Cardiac fibroblast (primary cell): ENCODE data around the gene ABLIM3.

ENCODE experiments used
- DNase-seq, 2 donors: peaks; one replicate each; pipeline versions ENCODE4 v3.0.0 to v3.0.0-alpha.2; 2010; ENCODE audit warnings: low read depth in 2 of 2
- H3K4me3 ChIP-seq, 2 donors: replicated peaks in 1 of 2; 1 replicate in 1 of 2; 2 replicates in 1 of 2; pipeline ENCODE4 v1.5.1; 2011; ENCODE audit warnings: low read depth in 2 of 2, low read length in 2 of 2, mild to moderate bottlenecking in 2 of 2, moderate library complexity in 1 of 2
- TF ChIP-seq, protein P1 (sequence below): IDR thresholded peaks from one replicate; pipeline ENCODE4 v1.5.1; 2011; ENCODE audit warnings: low read depth, mild to moderate bottlenecking, low read length, inconsistent platforms

ABLIM3 gene

DNA sequence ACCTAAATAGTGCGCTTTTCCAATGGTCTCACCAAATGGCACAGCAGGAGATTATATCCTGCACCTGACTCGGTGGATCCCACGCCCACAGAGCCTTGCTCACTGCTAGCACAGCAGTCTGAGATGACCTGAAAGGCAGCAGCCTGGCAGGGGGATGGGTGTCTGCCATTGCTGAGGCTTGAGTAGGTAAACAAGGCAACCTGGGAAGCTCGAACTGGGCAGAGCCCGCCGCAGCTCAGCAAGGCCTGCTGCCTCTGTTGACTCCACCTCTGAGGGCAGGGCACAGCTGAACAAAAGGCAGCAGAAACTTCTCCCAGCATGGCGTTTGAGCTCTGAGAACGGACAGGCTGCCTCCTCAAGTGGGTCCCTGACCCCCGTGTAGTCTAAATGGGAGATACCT is 18.1 kb upstream of the ABLIM3 start:
- no peak for DNase-seq
- H3K4me3 ChIP-seq: no peak overlapping the region
- TF ChIP-seq, protein P1, sequence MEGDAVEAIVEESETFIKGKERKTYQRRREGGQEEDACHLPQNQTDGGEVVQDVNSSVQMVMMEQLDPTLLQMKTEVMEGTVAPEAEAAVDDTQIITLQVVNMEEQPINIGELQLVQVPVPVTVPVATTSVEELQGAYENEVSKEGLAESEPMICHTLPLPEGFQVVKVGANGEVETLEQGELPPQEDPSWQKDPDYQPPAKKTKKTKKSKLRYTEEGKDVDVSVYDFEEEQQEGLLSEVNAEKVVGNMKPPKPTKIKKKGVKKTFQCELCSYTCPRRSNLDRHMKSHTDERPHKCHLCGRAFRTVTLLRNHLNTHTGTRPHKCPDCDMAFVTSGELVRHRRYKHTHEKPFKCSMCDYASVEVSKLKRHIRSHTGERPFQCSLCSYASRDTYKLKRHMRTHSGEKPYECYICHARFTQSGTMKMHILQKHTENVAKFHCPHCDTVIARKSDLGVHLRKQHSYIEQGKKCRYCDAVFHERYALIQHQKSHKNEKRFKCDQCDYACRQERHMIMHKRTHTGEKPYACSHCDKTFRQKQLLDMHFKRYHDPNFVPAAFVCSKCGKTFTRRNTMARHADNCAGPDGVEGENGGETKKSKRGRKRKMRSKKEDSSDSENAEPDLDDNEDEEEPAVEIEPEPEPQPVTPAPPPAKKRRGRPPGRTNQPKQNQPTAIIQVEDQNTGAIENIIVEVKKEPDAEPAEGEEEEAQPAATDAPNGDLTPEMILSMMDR: no peak

DNA sequence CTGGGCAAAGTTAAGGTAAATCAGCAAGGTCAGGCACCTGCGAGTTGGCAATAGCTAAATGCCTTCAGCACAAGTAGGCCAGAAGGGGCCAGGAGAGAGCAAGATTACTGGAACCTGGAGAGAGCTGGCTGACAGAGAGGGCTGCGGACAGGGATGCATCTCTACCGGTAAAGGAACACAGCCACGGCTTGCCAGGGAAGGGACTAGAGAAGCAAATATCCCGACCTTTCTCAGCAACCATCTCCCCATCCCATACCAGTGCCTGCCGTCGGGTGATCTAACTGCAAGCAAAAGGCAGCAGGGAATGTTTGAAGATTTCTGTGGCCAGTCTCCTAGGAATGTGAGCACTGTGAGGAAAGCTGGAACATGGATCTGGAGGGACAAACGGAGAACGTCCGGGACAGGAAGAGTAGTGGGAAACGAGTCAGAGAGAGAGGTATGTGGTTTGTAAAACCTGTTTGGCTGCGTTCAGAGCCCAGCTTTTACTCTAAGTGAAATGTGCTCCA is 15.9 kb upstream of the ABLIM3 start:
- TF ChIP-seq, protein P1: no peak
- no peak overlapping the region for H3K4me3 ChIP-seq

DNA sequence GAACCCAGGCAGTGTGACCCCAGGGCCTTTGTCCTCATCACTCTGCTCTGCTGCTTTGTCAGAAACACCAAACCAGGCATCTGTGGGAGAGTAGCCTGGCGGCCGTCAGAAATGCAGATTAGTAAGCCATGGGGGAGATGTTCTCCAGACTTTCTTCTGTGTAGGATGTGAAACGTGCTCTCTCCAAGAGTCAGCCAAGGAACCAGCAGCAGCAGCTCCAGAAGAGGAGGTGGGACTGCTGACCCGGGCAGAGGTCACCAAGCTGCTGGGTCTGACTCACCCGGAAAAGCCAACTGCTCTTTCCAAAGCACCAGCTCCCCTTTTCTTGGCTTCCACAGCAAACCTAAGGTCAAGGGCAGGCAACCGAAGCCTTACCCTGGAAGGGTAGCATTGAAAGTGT is 14.4 kb upstream of the ABLIM3 start:
- no peak overlapping the region for H3K4me3 ChIP-seq
- TF ChIP-seq, protein P1: no peak
- peak in 1 of 2 donors; percentile 66 for DNase-seq

More for the DNA sequence above, 15.9 kb upstream of the ABLIM3 start:
- peak in 1 of 2 donors; percentile 14 for DNase-seq

DNA sequence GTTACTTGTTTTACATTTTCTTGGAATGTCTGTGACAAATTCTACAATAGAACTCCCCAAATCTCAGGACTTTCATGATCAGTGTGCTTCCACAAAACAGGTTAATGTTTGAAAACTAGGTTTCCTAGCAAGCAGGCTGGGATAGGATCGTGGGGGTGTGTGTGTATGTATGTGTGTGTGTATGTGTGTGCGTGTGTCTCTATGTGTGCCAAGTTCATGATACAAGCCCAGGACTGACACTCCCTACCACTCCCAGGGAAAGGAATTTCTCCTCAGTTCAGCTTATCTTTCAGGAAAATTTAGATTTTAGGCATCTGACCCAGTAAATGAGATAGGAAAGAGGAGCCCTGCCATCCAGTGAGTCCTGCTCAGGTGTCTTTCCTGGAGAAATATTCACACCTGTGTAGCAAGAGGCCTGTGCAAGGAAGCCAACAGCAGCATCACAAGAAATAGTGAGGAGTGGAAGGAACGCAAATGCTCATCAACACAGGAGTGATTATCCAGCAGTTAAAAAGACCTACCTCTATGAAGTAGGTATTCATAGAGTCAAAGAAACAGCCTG is 13.8 kb upstream of the ABLIM3 start:
- peak in 1 of 2 donors; percentile 41 for DNase-seq
- TF ChIP-seq, protein P1: no peak
- no peak overlapping the region for H3K4me3 ChIP-seq

DNA sequence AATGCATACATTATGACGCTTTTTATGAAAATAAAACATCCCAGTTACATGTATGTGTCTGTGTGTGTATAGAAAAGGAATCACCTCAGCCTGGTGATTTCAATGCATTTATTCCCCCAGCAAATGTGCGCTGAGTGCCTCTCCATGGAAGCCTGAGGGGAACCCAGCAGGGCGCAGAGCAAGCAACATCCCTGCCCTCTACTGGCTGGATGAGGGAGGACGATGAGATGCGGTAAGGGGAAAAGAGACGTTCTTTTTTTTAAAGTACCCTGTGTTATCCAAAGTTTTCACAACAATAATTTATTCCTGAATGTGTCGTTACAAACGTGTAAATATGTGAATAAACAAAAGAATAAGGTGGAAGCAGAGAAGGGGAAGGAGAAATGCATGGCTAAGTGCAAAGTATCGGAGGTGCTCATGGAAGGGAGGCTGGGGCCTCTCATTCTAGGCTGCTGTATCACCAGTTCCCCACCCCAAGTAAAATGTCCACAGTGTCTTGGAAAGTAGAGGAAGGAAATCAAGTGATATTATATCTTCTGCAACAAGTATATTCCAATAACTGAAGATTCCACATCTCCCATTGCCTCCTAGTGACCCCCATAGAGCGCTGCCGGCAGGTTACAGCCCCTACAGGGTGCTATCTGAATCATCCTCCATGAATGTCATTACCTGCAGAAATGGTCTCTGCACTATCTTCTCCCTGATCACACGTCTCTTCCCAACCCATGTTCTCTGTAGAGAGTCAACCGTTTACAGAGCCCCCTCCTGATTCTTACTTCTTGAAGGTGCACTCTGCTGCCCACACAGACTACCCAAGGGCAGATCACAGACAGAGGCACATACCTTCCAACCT is 13.0 kb upstream of the ABLIM3 start:
- no peak overlapping the region for H3K4me3 ChIP-seq
- TF ChIP-seq, protein P1: peak; percentile 95
- DNase-seq: peak; percentile 56 to 64

DNA sequence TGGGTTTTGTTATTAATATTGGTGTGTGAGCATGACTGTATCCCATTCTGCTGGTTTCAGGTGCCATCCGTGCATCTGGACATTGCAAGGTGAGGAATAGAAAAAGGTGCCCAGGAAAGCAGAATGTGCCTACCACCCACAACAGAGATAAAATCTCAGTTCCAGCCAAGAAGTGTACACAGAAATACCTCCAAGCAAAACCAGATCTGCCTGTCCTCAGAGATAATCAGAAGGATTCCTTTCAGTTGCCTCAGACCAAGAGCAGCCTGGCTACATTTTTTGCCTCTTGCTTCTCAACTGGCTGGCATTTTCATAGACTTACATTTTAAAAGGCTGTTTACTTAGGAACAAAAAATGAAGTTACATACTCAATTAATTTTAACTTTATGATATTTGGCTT is 12.1 kb upstream of the ABLIM3 start:
- DNase-seq: no peak
- H3K4me3 ChIP-seq: no peak overlapping the region
- TF ChIP-seq, protein P1: no peak
